PC-9 (cell line): Measurements from ENCODE around the gene TRABD. TPM values are rescaled to one million over a fixed set of nuclear protein-coding genes. Genes with fewer than 3 reads are reported as not detected.

Experiments used
- BruUV-seq: library from RNA; stranded (reverse); fragments of 400-500 nt; replicated peaks from 2 replicates; lab custom pipeline; 2021; lab: Mats Ljungman, UMichigan
- CTCF ChIA-PET: fragments of 300-600 bp; sonication (Branson Sonifier 250); formaldehyde crosslinking; loops from one replicate; lab custom pipeline; 2022; ENCODE audit warnings: antibody characterized with exemption; lab: Charles Lee
- POLR2A ChIA-PET: fragments of 300-600 bp; sonication (Branson Sonifier 250); formaldehyde crosslinking; loops from one replicate; lab custom pipeline; 2022; ENCODE audit warnings: antibody characterized with exemption; ENCODE audit not compliant: unreplicated experiment; lab: Charles Lee
- DNase-seq, 2 experiments: peaks; one replicate each; pipeline versions ENCODE4 v3.0.0 to v3.0.0-alpha.2; 2015 to 2022; ENCODE audit warnings: mixed read lengths in 1 of 2
- H2AFZ ChIP-seq: fragments of 200-600 bp; sonication (generic); 2 replicates; pipeline ENCODE4 v1.8.1; 2017; ENCODE audit warnings: antibody characterized with exemption
- H3F3A ChIP-seq: fragments of 200-600 bp; sonication (generic); 2 replicates; pipeline ENCODE4 v1.8.1; 2017; ENCODE audit warnings: antibody characterized with exemption, mild to moderate bottlenecking, low read depth; ENCODE audit not compliant: insufficient read depth
- H3K27ac ChIP-seq: fragments of 200-600 bp; sonication (generic); 2 replicates; pipeline ENCODE4 v1.6.1; 2016; ENCODE audit warnings: mixed run types
- H3K27me3 ChIP-seq: fragments of 200-600 bp; sonication (generic); 2 replicates; pipeline ENCODE4 v1.6.1; 2016; ENCODE audit warnings: low read depth, mixed run types; ENCODE audit not compliant: insufficient read depth
- H3K36me3 ChIP-seq: fragments of 200-600 bp; sonication (generic); 2 replicates; pipeline ENCODE4 v1.6.1; 2016; ENCODE audit warnings: low read depth, mixed run types
- H3K4me1 ChIP-seq: fragments of 200-600 bp; sonication (generic); replicated peaks from 2 replicates; pipeline ENCODE4 v1.6.1; 2016; ENCODE audit warnings: mixed run types; ENCODE audit not compliant: insufficient read depth
- H3K4me2 ChIP-seq: fragments of 200-600 bp; sonication (generic); 2 replicates; pipeline ENCODE4 v1.6.1; 2017; ENCODE audit warnings: mixed run types
- H3K4me3 ChIP-seq: fragments of 200-600 bp; sonication (generic); 2 replicates; pipeline ENCODE4 v1.6.1; 2016; ENCODE audit warnings: mixed run types
- H3K79me2 ChIP-seq: fragments of 200-600 bp; sonication (generic); 2 replicates; pipeline ENCODE4 v1.6.1; 2017; ENCODE audit warnings: low read depth, mixed run types
- H3K9me2 ChIP-seq: fragments of 200-600 bp; sonication (generic); 2 replicates; pipeline ENCODE4 v1.8.1; 2017; ENCODE audit warnings: mild to moderate bottlenecking; ENCODE audit not compliant: insufficient read depth
- H3K9me3 ChIP-seq: fragments of 200-600 bp; sonication (generic); 2 replicates; pipeline ENCODE4 v1.8.1; 2016; ENCODE audit warnings: low read depth; ENCODE audit not compliant: insufficient read depth
- H4K20me1 ChIP-seq: fragments of 200-600 bp; sonication (generic); 2 replicates; pipeline ENCODE4 v1.8.1; 2017; ENCODE audit not compliant: insufficient read depth
- EZH2 ChIP-seq: fragments of 200-600 bp; sonication (generic); IDR thresholded peaks from 2 replicates; pipeline ENCODE4 v1.8.0; 2017; ENCODE audit warnings: antibody characterized with exemption, low read depth
- intact Hi-C: fragments of 100-400 bp; cut with micrococcal nuclease; formaldehyde crosslinking; loops from one replicate; pipeline ENCODE4 v1.10.0; 2022; ENCODE audit not compliant: unreplicated experiment
- total RNA-seq: library from RNA; stranded (reverse); gene quantifications from 2 replicates; pipeline ENCODE4 v1.2.3, GENCODE V29; 2021
- TF ChIP-seq, protein P1 (sequence below): fragments of 200-600 bp; sonication (generic); conservative IDR thresholded peaks from 2 replicates; pipeline ENCODE4 v1.6.1; 2017; ENCODE audit warnings: mixed run types, antibody characterized with exemption, mild to moderate bottlenecking, moderate library complexity

The TRABD gene
- total RNA-seq, 1 experiment from 2014 or later = 68.2 TPM

DNA sequence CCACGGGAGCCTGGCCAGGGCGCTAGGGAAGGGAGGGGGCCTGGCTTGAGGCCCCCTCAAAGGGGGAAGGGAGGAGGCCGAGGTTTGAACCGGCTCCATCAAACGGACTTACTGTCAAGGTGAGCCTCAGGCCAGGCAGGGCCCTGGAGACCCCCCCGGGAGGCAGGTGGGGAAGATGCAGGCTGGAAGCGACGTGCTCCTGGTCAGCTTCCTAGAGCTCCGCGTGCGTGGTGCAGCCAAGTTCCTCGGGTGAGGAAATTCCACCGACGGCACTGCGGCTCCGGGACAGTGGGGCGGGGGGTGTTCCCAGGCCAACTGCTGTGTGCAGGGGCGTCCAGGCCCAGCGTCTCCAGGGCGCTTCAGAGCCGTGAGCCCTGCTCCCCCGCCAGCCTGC is 7.2 kb upstream of the TRABD start:
- DNase-seq = no peak
- H3F3A ChIP-seq = peaks cover 12% of the 10 kb centered on the region; the same call in 1 of the 2 replicates
- intact Hi-C loops = no loop called here
- no peak overlapping the region for H2AFZ ChIP-seq
- BruUV-seq = no TSS peak
- H3K9me3 ChIP-seq = no peaks in the 10 kb centered on the region
- ChIA-PET CTCF (no interaction called here), POLR2A (no interaction called here)
- no peak overlapping the region for H3K27ac ChIP-seq
- TF ChIP-seq EZH2 = no peak
- TF ChIP-seq, protein P1, sequence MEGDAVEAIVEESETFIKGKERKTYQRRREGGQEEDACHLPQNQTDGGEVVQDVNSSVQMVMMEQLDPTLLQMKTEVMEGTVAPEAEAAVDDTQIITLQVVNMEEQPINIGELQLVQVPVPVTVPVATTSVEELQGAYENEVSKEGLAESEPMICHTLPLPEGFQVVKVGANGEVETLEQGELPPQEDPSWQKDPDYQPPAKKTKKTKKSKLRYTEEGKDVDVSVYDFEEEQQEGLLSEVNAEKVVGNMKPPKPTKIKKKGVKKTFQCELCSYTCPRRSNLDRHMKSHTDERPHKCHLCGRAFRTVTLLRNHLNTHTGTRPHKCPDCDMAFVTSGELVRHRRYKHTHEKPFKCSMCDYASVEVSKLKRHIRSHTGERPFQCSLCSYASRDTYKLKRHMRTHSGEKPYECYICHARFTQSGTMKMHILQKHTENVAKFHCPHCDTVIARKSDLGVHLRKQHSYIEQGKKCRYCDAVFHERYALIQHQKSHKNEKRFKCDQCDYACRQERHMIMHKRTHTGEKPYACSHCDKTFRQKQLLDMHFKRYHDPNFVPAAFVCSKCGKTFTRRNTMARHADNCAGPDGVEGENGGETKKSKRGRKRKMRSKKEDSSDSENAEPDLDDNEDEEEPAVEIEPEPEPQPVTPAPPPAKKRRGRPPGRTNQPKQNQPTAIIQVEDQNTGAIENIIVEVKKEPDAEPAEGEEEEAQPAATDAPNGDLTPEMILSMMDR = no peak
- H3K79me2 ChIP-seq = no peaks in the 10 kb centered on the region
- no peak overlapping the region for H3K4me2 ChIP-seq
- H3K4me1 ChIP-seq = no peaks in the 10 kb centered on the region
- H3K27me3 ChIP-seq = no peaks in the 10 kb centered on the region
- H3K9me2 ChIP-seq = no peaks in the 10 kb centered on the region
- no peak overlapping the region for H3K4me3 ChIP-seq
- H3K36me3 ChIP-seq = no peaks in the 10 kb centered on the region
- peaks cover 17% of the 10 kb centered on the region for H4K20me1 ChIP-seq

DNA sequence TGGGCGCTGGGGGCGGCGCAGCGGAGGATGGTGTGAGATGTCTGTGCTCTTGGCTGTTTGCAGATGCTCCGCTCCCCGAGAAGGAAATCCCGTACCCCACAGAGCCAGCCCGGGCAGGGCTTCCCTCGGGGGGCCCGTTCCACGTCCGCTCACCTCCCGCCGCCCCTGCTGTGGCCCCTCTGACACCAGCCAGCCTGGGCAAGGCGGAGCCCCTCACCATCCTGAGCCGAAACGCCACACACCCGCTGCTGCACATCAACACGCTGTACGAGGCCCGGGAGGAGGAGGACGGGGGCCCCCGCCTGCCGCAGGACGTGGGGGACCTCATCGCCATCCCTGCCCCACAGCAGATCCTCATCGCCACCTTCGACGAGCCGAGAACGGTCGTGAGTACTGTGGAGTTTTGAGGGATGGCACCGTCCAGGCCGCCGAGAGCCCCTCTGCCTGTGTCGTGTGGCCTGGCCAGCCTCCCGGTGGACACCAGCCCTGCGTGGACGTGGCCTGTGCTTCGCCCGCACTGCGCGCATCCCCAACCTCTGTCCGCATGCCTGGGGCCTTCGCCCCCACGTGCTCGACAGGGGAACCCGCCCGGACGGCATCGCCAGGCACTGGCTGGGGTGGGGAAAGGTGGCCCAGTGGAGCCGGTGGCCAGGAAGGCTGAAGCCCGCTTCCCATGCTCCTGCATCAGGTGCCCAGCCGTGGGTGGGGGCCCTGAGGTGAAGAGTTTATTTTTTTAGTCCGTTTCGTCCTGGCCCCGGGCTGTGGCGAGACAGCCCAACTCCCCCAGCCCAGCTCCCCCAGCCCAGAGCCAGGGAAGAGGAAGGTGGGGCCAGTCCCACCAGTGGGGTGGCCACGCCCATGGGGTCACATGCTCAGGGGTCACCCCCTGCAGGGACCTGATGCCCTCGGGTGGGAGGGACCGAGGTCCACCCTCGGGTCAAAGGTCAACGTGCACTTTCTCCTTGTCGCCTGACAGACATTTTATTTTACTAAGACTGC is 6.5 kb upstream of the TRABD start:
- H3F3A ChIP-seq = peaks cover 17% of the 10 kb centered on the region
- no peaks in the 10 kb centered on the region for H3K9me2 ChIP-seq
- intact Hi-C loops = no loop called here
- no peak overlapping the region for H3K4me2 ChIP-seq
- no TSS peak for BruUV-seq
- no peak overlapping the region for H2AFZ ChIP-seq
- ChIA-PET CTCF (no interaction called here), POLR2A (no interaction called here)
- H3K79me2 ChIP-seq = no peaks in the 10 kb centered on the region
- no peaks in the 10 kb centered on the region for H3K9me3 ChIP-seq
- no peak overlapping the region for H3K4me3 ChIP-seq
- no peak for TF ChIP-seq EZH2
- TF ChIP-seq, protein P1 = no peak
- no peaks in the 10 kb centered on the region for H3K36me3 ChIP-seq
- DNase-seq = no peak
- peaks cover 5% of the 10 kb centered on the region; the same call in 1 of the 2 replicates for H3K4me1 ChIP-seq
- no peaks in the 10 kb centered on the region for H3K27me3 ChIP-seq
- H3K27ac ChIP-seq = no peak overlapping the region
- H4K20me1 ChIP-seq = peaks cover 17% of the 10 kb centered on the region

DNA sequence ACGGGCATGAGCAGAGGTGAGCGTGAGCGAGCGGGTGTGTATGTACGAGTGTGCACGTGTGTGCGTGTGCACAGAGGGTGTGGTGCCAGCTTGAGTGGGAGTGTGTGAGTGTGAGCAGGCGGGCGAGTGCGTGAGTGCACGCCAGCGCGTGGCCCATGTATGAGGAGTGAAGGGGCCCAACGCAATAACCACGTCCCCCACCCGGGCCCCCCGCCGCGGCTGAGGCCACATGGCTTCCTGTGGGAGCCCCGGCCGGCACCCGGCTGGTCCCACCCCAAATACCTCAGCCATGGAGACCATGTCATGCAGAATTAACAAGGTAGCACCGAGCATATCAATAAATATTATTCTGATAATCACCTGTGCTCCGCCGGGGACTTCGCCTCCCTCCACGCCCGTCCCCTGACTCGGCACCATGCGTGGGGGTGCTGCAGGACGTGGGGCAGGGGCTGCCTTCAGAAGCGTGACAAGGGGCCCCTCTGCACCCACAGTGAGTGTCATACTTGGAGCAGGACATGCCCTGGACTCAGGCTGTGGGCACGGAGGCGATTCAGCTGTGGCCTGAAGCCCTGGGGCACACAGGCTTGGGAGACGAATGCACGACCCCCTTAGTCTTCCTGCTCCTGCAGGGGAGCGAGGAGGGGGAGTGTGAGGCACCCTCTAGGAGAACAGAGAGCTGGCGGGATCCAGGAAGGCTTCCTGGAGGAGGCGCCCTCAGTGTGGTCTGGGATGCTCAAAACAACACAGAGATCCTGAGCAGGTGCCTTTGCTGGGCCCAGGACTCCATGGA is 5.6 kb upstream of the TRABD start:
- POLR2A ChIA-PET = no interaction called here
- intact Hi-C loops = no loop called here
- TSS peak; percentile 55 for BruUV-seq
- CTCF ChIA-PET = no interaction called here
- TF ChIP-seq, protein P1 = no peak
- peaks cover 10% of the 10 kb centered on the region; the same call in 1 of the 2 replicates for H3K4me1 ChIP-seq
- no peak for DNase-seq
- peaks cover 14% of the 10 kb centered on the region for H4K20me1 ChIP-seq
- no peaks in the 10 kb centered on the region for H3K36me3 ChIP-seq
- no peaks in the 10 kb centered on the region for H3K9me2 ChIP-seq
- H3K27ac ChIP-seq = no peak overlapping the region
- no peak overlapping the region for H2AFZ ChIP-seq
- H3K4me2 ChIP-seq = no peak overlapping the region
- no peaks in the 10 kb centered on the region for H3K79me2 ChIP-seq
- H3K4me3 ChIP-seq = no peak overlapping the region
- H3F3A ChIP-seq = peaks cover 17% of the 10 kb centered on the region
- no peaks in the 10 kb centered on the region for H3K27me3 ChIP-seq
- H3K9me3 ChIP-seq = no peaks in the 10 kb centered on the region
